Stimulated activated CD8-positive, alpha-beta memory T cell treated with anti-CD3 and anti-CD28 coated beads, Interleukin-12 subunit alpha, Interleukin-12 subunit beta, amount 100 ng/mL, for 24 hours (primary cell): Measurements from ENCODE around the gene SF3B1.
"Not testable (repeated sequence)": the region's sequence is repeated elsewhere in the genome, so short reads cannot be mapped to it uniquely, and the experiment has no call there.

Source experiments
- DNase-seq: peaks from one replicate; pipeline ENCODE4 v3.0.0-alpha.2; 2020; ENCODE audit errors: extremely low read depth

SF3B1 gene, protein sequence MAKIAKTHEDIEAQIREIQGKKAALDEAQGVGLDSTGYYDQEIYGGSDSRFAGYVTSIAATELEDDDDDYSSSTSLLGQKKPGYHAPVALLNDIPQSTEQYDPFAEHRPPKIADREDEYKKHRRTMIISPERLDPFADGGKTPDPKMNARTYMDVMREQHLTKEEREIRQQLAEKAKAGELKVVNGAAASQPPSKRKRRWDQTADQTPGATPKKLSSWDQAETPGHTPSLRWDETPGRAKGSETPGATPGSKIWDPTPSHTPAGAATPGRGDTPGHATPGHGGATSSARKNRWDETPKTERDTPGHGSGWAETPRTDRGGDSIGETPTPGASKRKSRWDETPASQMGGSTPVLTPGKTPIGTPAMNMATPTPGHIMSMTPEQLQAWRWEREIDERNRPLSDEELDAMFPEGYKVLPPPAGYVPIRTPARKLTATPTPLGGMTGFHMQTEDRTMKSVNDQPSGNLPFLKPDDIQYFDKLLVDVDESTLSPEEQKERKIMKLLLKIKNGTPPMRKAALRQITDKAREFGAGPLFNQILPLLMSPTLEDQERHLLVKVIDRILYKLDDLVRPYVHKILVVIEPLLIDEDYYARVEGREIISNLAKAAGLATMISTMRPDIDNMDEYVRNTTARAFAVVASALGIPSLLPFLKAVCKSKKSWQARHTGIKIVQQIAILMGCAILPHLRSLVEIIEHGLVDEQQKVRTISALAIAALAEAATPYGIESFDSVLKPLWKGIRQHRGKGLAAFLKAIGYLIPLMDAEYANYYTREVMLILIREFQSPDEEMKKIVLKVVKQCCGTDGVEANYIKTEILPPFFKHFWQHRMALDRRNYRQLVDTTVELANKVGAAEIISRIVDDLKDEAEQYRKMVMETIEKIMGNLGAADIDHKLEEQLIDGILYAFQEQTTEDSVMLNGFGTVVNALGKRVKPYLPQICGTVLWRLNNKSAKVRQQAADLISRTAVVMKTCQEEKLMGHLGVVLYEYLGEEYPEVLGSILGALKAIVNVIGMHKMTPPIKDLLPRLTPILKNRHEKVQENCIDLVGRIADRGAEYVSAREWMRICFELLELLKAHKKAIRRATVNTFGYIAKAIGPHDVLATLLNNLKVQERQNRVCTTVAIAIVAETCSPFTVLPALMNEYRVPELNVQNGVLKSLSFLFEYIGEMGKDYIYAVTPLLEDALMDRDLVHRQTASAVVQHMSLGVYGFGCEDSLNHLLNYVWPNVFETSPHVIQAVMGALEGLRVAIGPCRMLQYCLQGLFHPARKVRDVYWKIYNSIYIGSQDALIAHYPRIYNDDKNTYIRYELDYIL

GRCh38 chr2:197434541-197435513, at the start of gene SF3B1:
SF3B1 (minus strand) TSS chr2:197435028; CDS start chr2:197434999, 29 bp downstream.
- peak; percentile 96 for DNase-seq

- not testable (repeated sequence) for DNase-seq
Observed at GRCh38 chr2:197484248-197484647, 49.4 kb upstream of the SF3B1 start.

DNA sequence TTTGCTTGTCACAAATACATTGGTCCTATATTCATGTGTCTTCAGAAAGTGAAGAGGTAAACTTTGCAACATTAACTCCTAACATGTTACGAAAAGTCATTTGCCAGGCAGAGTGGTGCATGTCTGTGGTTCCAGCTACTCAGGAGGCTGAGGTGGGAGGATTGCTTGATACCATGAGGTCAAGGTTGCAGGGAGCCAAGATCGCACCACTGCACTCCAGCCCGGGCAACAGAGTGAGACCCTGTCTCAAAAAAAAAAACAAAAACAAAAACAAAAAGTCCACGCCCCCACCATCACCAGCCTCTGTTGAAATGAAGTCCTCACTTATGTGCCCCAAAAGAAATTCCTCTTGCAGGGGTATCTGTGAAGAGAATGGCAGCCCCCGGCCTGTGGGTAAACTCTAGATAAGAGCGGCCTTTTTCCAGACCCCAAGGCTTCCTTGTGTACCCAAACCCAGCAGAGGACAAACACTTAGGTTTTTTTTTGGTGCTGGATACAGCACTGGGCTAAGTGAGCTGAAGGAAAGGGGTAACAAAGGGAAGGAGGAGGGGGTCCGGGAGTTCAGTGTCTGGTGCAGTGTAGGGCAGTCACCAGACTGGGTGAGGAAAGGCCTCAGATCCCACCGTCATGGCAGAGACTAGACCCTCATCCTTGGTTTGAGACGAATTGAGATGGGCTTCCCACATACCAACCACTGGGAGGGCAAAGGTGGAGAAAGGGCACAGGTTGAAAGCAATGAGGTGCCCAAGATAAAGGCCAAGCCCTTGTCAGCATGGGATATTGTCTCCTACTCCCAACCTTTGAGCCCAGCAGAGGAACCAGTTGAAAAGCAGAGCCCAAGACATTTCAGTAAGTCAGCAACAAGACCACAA, 45.6 kb upstream of the SF3B1 start:
- DNase-seq: no peak

DNA sequence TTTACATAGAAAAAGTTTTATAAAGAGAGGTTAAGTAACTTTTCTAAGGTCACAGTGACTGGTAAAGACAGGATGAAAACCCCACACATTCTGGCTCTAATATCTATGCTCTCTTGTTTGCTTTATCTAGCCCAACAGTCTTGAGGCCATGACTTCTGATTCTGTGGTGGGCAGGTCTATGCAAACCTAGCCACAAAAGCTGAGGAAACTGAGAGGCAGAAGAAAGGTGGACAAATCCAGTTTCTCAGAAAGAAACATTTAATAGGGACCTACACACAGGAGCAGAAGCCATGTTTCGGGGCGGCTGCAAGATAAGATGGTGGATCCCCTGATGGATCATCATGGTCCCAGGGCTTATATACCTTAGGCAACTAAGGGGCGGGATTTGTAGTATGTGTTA, 43.0 kb upstream of the SF3B1 start:
- DNase-seq: no peak

GRCh38 chr2:197472166-197472565, 37.3 kb upstream of the SF3B1 start:
- DNase-seq: no peak

DNA sequence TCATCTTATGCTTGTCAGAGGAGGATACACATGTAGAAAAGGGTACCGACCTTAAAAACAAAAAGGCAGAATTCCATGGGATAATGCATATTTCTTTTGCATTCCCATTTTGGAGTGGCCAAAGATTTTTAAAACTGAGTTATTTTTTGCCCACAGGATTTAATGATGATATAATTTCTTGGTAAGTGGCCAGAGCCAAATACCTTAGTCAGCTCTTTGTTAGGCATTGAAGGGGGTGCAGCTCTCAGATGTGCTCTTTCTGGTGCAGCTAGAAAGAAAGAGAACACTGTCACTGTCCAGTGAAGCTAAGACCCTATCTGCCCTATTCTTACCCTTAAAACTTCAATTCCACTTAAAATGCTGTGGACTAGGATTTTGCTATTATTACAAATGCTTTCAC, 29.3 kb upstream of the SF3B1 start:
- DNase-seq: no peak

GRCh38 chr2:197461057-197461456, 26.2 kb upstream of the SF3B1 start:
- DNase-seq: no peak

DNA sequence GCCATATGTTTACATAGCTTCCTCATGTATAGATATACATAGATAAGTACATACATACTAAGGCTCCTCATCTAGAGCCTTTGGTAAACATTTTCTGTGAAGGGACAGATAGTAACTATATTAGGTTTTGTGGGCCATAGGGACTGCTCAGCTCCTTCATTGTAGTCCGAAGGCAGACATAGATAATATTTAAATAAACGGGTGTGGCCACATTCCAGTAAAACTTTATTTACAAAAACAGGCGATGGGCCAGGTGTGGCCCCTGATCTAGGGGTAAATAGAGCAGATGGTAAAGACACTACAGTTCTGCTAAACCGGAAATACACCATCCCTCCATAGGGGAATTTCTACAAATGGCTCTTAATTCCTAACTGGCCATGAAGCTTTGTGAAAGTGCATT, 25.8 kb upstream of the SF3B1 start:
- no peak for DNase-seq

GRCh38 chr2:197455428-197455827, 20.6 kb upstream of the SF3B1 start:
- DNase-seq: no peak

DNA sequence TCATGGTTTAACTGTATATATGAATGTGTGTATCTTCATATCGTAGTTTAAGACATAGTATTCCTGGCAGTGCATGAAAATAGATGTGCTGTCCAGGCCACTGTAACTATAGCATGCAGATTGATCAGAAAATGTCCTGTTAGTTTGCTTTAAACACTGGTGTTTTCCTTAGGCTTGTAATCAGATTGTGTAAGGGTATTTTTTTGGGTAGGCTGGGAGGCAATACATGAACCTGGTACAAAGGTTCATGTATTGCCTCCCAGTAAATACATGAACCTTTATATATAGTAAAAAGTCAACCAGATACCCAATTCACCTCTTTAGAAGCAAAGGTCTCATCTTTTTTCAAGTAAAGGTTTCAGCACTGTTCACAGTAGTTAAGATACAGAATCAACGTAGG, 20.1 kb upstream of the SF3B1 start:
- DNase-seq: no peak

DNA sequence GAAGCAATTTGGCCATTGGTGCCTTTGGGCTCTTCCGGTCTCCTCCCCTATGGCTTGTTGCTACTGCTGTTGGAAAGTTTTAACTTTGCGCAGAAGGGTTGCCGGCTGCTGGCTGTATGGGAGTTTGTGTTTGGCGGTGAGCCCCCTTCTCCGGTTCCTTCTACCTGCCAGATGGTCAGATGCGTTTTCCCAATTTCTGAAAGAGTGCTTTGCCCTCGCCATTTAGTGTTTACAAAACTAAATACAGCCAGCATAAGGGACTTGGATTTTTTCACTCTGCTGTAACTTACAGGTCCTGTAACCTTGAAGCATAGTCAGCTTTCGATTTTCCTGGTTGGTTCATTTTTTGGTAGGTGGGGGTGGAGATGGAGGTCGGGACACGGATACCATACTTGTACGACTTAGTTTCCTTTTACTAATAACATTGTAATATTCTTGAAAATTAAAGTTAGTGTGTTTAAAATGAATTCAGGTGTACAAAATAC, 19.1 kb upstream of the SF3B1 start:
- no peak for DNase-seq

DNA sequence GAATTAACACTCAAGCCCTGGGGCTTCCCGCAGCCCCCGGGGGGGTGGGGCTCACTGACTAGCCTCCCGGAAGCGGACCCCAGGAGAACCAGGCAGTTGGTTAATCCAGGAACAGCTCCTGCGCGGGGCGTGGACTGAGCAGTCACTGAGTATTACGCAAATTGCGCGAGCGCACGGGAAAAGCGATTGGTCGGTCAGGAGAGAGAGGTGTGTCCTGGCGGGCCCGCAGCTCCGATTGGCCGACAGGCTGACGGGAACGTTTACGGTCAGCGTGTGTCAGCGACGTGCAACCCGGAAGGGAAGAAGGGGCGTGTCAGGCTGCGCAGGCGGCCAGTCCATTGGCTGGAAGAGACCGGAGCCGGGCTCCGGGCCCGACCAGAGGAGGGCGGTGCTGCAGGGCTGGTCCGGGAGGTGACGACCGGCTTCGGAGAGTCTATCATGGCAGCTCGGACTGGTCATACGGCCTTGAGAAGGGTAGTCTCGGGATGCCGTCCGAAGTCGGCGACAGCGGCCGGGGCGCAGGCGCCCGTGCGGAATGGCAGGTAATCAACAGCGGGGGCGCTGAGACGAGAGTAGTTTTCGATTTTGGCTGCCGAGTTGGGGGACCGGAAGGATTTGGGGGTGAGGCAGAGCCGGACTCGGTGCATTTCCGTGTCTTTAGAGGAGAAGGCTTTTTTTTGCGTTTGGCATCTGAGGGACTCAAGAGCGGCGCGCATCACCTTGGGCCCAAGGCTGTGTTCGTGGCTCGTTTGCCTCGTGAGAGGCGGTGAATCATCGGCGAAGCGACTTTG, 18.5 kb upstream of the SF3B1 start, which contains the start of gene COQ10B:
Gene COQ10B (plus strand): TSS at position 430 of the 791 bp plus-strand sequence. CDS start 9 bp downstream, at position 439.
- peak; percentile 98 for DNase-seq

DNA sequence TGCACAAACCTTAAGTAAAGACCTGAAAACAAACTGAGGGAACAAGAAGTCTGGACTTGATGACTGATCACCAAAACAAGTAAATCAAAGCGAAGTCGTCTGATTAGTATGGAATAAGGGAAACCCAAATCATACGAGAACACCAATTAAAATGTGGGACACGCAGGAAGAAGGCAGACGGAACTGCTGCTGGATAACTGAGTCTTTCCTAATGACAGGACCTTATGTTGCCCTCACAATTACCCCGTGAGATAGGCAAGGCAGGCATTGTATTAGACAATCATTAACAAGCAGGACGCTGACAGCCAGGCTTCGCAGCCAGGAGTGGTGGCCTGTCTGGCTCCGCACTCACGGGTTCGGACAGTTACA, 17.9 kb upstream of the SF3B1 start:
- no peak for DNase-seq

DNA sequence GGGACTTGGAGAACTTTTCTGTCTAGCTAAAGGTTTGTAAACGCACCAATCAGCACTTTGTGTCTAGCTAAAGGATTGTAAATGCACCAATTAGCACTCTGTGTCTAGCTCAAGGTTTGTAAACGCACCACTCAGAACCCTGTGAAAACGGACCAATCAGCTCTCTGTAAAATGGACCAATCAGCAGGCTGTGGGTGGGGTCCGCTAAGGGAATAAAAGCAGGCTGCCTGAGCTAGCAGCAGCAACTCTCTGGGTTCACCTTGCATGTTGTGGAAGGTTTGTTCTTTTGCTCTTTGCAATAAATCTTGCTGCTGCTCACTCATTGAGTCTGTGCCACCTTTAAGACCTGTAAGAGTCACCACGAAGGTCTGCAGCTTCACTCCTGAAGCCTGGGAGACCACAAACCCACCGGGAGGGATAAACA, 16.1 kb upstream of the SF3B1 start:
- DNase-seq: not testable (repeated sequence)

DNA sequence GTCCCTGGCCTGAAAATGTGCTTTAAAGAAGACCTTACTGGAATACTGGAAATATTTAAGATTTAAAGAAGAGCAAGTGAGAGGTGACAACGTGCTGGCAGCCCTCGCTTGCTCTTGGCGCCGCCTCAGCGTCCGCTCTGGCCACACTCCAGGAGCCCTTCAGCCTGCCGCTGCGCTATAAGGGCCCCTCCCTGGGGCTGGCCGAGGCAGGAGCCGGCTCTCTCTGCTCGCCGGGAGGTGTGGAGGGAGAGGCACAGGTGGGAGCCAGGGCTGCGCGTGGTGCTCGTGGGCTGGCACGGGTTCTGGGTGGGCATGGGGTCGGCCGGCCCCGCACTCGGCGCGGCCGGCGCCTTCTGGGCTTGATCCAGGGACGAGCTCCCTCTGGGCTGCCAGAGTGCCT, 15.6 kb upstream of the SF3B1 start:
- DNase-seq: no peak

DNA sequence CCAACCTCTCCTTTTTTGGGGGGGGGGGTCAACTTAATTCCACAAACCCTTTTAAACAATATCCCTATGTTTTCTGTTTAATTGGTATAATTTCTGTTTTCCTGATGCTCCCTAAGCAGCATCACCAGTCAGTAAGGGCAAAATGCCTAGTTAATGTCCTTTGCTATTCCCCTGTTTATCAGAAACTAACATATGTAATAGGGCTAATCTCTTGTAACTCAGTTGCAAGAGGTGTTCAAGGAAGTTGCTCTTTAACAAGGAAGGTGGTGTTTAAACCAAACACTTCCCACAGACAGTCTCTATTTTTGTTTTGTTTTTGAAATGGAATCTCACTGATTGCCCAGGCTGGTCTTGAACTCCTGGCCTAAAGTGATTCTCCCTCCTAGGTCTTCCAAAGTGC, 12.0 kb upstream of the SF3B1 start:
- no peak for DNase-seq

DNA sequence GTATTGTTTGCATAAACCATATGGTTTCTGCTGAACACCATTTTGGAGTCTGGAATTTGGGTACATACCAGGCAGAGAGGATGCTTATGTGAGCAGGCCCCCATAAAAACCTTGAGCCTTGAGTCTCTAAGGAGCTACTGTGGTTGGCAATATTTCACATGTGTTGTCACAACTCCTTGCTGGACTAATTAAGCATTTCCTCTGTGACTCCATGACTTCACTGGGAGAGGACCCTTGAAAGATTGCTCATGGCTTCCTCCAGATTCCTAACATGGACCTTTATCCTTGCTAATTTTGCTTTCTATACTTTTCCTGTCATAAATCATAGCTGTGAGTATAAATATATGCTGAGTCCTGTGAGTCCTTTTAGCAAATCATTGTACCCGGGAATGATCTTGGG, 10.9 kb upstream of the SF3B1 start:
- no peak for DNase-seq

GRCh38 chr2:197442857-197443256, 8.0 kb upstream of the SF3B1 start:
- DNase-seq: no peak

DNA sequence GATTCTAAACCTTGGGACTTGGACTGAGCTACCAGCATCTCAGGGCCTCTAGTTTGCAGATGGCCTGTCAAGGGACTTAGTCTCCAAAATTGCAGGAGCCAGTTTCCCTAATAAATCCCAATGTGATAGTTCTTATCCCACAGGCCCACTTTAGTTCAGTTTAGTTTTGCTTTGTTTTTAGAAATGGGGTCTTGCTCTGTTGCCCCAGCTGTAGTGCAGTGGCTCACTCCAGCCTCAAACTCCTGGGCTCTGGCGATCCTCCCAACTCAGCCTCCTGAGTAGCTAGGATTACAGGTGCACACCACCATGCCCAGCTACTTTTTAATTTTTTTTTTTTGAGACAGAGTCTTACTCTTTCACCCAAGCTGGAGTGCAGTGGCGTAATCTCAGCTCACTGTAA, 2.6 kb upstream of the SF3B1 start:
- DNase-seq: no peak
